MCF 10A (cell line): ENCODE results near the gene BRSK2. TPM values are rescaled to one million over a fixed set of nuclear protein-coding genes. Genes with fewer than 3 reads are reported as not detected.

Experiments used
- BruUV-seq: library from RNA; stranded (reverse); fragments of 400-500 nt; replicated peaks from 2 replicates; lab custom pipeline; 2021; lab: Mats Ljungman, UMichigan
- CTCF ChIA-PET: fragments of 300-600 bp; sonication (Branson Sonifier 250); formaldehyde crosslinking; extraction: SDS; loops from one replicate; lab custom pipeline; 2021; ENCODE audit warnings: antibody characterized with exemption, inconsistent platforms; lab: Yijun Ruan, JAX
- POLR2A ChIA-PET: fragments of 300-600, 350-650 bp; sonication (Branson Sonifier 250); formaldehyde crosslinking; extraction: SDS; loops from one replicate; lab custom pipeline; 2020; ENCODE audit warnings: antibody characterized with exemption, inconsistent platforms; lab: Yijun Ruan, JAX
- DNase-seq: peaks from one replicate; pipeline ENCODE4 v3.0.0-alpha.2; 2018; ENCODE audit not compliant: unreplicated experiment
- H3K27ac Mint-ChIP-seq: one replicate; pipeline ENCODE4 v1.8.0; 2022; ENCODE audit warnings: mild to moderate bottlenecking, low read depth, mixed read lengths; ENCODE audit not compliant: unreplicated experiment
- H3K27me3 Mint-ChIP-seq: one replicate; pipeline ENCODE4 v1.8.0; 2022; ENCODE audit warnings: mixed read lengths; ENCODE audit not compliant: insufficient read depth, unreplicated experiment
- H3K36me3 Mint-ChIP-seq: one replicate; pipeline ENCODE4 v1.8.0; 2022; ENCODE audit warnings: mild to moderate bottlenecking, moderate library complexity, mixed read lengths; ENCODE audit not compliant: insufficient read depth, unreplicated experiment
- H3K4me1 Mint-ChIP-seq: one replicate; pipeline ENCODE4 v1.8.0; 2022; ENCODE audit warnings: mixed read lengths; ENCODE audit not compliant: insufficient read depth, unreplicated experiment
- H3K4me3 Mint-ChIP-seq: one replicate; pipeline ENCODE4 v1.8.0; 2022; ENCODE audit warnings: mild to moderate bottlenecking, moderate library complexity, mixed read lengths; ENCODE audit not compliant: unreplicated experiment
- H3K9me3 Mint-ChIP-seq: one replicate; pipeline ENCODE4 v1.8.0; 2022; ENCODE audit warnings: mixed read lengths; ENCODE audit not compliant: unreplicated experiment
- CTCF ChIP-seq: fragments of 200-600 bp; IDR thresholded peaks from one replicate; pipeline ENCODE4 v1.8.0; 2022; ENCODE audit warnings: antibody characterized with exemption, mild to moderate bottlenecking; ENCODE audit not compliant: unreplicated experiment
- intact Hi-C: fragments of 100-400 bp; cut with micrococcal nuclease; formaldehyde crosslinking; loops from 2 replicates; pipeline ENCODE4 v1.14.1; 2022
- total RNA-seq: library from RNA; stranded (reverse); gene quantifications from 2 replicates; pipeline ENCODE4 v1.2.3, GENCODE V29; 2022

The BRSK2 gene
- total RNA-seq, 1 experiment from 2014 or later: 0.44 TPM

DNA sequence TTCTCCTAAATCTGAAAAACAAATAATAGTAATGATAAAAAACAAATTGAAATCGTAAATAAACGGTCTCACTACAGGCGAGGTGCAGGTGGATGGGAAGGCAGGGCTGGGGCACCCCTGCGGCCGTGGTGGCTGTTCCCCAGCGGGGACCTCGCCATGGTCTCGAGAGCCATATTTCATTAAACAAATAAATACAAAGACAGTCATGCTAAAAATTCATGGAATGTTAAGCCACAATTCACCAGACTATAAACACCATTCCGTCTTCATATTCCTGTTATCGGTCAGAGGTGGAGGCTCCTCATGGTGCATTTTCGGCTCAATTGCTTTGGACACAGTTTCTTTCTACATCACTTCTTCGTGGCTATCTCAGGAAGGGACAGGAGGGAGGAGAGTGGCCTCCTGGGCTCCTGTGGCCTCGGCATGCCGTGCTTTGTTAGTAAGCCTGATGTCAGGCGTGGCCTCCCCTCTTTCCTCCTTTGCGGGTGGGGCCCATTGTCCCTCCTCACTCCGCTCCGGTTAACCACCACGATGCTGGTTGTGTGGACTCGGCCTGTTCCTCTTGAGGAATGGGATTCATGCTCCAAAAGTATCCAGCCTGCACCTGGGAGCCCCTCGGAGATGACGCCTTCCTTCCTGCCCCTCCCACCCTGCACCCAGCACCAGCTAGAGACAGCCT lies 16.1 kb upstream of the BRSK2 start:
- POLR2A ChIA-PET: interaction anchor here (0.6 kb wide), 1 partner anchor 219 kb away, joined by 3 read pairs; no protein-coding TSS in a partner anchor
- CTCF ChIA-PET: interaction anchor here (0.6 kb wide), 2 partner anchors 201 to 1047 kb away, joined by 3 read pairs; no protein-coding TSS in a partner anchor
- Mint-ChIP-seq H3K9me3 (no peaks in the 10 kb centered on the region), H3K4me1 (no peaks in the 10 kb centered on the region), H3K27me3 (peaks cover 14% of the 10 kb centered on the region), H3K36me3 (no peaks in the 10 kb centered on the region), H3K27ac (no peak overlapping the region), H3K4me3 (no peak overlapping the region)
- intact Hi-C loops: no loop called here
- no peak for DNase-seq
- no peak for TF ChIP-seq CTCF
- BruUV-seq: no TSS peak

DNA sequence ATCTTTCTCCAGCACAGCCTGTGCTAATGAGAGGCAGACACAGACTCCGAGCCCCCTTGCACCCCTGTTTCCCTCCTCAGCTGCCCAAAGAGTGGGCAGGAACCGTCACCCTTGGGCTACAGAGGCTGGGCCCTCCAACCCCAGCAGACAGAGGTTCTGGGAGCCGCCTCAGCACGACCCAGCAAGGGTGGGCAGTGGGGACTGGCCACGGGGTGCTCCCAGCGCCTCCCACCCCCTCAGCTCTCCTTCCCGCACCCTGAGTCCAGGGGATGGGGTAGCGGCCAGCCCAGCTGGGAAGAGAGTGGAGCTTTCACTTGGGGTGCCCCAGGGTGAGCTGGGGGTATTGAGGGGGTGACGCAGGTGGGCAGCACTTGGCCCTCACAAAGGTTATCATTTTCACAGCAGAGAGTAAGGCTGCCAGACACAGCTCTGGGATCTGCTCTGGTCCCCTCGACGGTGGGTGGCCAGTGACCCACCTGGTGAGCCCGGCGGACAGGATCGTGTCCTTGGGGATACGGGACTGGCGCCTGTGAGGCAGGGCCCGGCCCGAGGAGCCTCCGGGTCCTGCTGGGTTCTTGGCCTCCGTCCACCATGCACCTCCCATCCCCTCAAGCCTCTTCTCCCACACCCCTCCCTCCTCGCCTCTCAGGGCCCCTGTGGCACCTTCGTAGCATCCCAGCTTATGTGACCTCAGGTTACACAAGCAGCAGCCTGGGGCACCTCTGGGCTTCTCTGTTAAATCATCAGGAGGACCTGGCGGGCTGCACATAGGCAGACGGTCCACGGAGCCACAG lies 14.4 kb upstream of the BRSK2 start:
- no peak for TF ChIP-seq CTCF
- ChIA-PET POLR2A (interaction anchor here (0.7 kb wide), 1 partner anchor 150 kb away, joined by 3 read pairs; no protein-coding TSS in a partner anchor), CTCF (no interaction called here)
- no peak for DNase-seq
- H3K27me3 Mint-ChIP-seq: peaks cover 14% of the 10 kb centered on the region
- no peaks in the 10 kb centered on the region for H3K4me1 Mint-ChIP-seq
- intact Hi-C loops: no loop called here
- H3K27ac Mint-ChIP-seq: no peak overlapping the region
- no peak overlapping the region for H3K4me3 Mint-ChIP-seq
- no TSS peak for BruUV-seq
- H3K9me3 Mint-ChIP-seq: no peaks in the 10 kb centered on the region
- H3K36me3 Mint-ChIP-seq: no peaks in the 10 kb centered on the region

- no peak for DNase-seq
Measured at GRCh38 chr11:1375955-1376258, 13.8 kb upstream of the BRSK2 start.

More at GRCh38 chr11:1375955-1376258, 13.8 kb upstream of the BRSK2 start:
- intact Hi-C loops: no loop called here
- Mint-ChIP-seq H3K4me1 (no peaks in the 10 kb centered on the region), H3K4me3 (no peak overlapping the region), H3K9me3 (no peaks in the 10 kb centered on the region), H3K27ac (no peak overlapping the region), H3K36me3 (no peaks in the 10 kb centered on the region), H3K27me3 (peaks cover 14% of the 10 kb centered on the region)
- ChIA-PET POLR2A (interaction anchor here (0.7 kb wide), 1 partner anchor 151 kb away, joined by 3 read pairs; no protein-coding TSS in a partner anchor), CTCF (no interaction called here)
- TF ChIP-seq CTCF: no peak
- no TSS peak for BruUV-seq
